HG03060 (cell line): ENCODE results near the gene PTPRD.

Experiments used
- ATAC-seq: cut with Tn5 transposase; IDR thresholded peaks from one replicate; pipeline ENCODE4 v1.9.1; 2021; ENCODE audit warnings: low read depth, moderate number of reproducible peaks; ENCODE audit not compliant: unreplicated experiment

The PTPRD gene

DNA sequence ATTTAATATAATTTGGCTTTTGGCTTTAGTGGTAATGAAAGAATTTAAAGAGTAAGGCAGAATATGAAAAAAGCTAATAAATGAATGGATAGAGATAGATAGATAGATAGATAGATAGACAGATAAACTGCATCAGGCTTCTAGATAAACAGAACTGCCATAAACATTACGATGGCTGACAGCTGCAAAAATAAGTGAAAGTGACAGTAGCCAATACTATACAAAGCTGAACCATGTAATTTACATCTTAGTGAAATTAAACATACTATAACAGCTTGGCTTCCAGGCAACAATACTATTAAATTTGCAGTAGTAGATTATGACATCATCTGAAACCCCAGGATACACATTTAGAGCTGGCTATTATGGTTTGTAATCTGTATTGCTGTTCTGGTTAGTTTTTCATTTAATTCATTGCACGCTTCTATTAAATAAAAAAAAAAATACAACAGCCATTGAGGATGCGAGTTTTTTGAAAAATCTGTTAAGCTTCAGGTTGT is 1354.8 kb downstream of the PTPRD start:
- no peak for ATAC-seq

DNA sequence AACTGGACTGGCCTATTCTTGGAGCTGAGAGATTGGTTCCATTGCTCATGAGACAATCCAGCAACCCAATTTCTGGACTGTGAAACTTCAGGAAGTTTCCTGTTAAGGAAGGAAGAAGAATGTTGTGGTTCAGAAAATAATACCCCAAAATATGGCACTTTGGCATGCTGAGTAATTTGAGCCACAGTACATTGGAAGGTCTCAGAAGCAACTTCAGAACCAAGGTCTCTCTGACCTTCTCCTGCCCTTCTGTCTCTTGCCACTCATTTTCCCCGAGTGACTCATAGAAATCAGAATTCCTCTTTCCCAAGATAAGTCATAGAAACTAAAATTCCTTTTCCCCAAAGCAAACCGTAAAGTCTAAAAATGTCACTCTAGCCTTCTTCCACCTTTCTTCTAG is 1366.1 kb downstream of the PTPRD start:
- ATAC-seq = no peak

DNA sequence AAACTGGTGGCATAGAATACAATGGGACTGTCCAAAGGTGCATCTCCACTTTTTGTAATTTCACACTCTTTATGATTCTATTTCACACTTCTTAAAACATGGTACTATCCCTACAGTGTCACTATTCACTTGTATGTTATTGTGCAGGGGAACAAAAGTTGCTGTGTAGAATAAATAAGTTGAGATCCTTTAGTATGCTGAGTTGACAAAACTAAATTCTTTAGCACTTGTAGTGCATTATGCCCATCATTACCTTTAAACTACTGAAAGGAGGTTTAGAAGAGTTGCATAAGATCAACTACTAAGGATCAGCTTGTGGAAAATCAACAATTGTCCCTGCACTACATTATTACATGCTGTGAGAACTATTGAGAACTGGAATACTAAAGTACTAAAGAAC is 1380.9 kb downstream of the PTPRD start:
- no peak for ATAC-seq

DNA sequence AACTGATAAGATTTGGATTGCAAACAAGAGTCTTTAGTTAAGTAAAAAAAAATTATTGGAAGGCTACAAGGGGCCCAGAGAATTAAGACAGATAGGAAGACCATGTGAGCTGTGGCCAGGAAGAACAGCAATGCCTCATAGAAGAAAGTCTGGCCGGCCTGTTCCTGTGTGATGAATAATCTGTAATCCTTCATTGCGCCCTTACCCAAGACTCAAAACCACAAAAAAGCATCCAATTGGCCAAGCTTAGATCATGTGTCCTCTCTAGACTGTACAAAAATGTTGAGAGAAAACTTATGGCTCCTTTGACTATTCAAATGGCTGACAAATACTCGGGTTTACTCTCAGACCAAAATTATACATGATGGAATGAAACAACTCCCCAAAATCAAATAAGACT is 1383.5 kb downstream of the PTPRD start:
- ATAC-seq = no peak

DNA sequence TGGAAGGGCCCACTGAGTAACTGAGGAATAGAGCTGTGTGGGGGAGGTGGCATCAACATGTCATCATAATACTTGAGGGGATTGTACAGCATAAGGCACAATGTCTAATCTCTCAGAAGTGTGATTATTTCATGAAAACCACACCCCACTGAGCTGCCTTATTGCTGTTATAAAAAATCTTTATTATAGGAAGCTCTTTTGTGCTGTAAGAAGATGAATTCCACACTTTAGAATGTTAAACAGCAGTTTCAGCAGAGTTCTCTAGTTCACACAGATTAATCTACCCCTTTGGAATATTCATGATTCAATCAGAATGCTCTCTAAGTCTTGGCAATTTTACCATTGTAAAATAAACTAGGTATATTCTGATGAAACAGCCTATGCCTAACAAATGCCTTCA is 1389.6 kb downstream of the PTPRD start:
- ATAC-seq = no peak

DNA sequence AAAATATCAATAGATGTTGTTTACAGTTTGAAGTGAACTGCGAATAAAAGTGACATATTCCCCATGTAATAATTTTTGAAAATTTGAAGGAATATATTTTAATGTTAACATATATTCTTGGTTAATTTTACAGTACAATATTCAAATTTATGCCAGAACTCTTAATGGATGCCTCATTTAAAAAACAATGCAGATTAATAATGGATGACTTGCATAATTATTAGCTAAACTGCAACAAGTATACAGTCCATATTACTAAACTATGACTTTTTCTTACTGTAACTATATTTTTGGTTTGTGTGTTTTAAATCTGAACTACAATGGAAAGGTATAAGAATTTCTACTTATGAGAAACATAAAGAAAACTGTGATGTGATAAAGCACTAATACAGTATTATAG is 1390.1 kb downstream of the PTPRD start:
- ATAC-seq = no peak

DNA sequence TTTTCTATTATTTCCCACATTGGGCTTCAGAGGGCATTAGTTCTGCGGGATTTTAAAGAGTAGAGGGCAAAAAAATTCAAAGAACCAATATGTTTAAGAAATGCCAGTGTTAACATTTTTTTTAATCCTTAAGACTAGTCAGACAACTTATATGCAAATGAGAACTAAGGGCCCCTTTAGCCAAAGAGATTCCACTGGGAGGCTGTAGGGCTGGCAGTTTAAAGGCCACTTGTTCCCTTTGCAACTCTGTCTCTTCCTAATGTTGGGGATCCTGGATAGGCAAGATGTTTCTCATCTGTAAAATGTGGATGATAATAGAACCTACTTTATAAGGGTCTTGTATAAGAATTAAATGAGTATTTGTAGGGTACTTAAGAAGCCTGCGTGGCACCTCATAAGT is 1395.9 kb downstream of the PTPRD start:
- ATAC-seq = no peak

DNA sequence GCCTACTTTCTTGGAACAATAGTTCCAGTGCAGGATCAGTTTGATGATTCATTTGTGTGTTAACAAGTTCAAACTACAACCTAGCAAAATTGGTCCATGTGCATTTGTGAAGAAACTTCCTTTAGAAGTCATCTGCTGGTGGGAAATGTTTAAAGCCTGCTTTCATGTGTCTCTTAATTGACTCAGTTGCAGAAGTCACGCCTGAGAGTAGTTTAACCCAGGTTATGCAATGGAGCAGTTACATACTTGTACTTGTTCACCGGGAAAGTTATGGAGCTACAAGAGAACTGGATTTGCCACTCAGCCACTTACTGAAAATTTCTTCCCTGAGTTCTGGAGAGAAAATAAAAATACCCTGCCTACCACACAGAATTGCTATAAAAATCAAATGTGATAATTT is 1397.8 kb downstream of the PTPRD start:
- ATAC-seq = no peak

DNA sequence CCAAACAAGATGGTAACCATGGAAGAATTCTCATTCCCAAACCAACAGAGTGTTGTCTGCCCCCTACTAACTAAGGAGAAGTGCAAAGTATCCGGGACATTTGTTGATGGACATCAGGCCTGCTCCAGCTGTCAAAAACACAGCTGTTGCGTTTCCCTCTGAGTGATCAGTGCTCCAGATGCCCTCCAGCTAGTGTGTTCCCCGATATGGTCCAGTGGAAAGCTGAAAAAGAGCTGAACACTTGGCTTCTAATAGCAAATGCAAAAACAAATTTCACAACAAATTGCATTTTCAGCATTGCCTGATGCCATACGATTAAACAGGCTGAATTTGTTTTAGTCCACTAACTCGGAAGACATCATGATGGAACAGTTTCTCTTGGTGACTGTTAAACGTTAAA is 1398.7 kb downstream of the PTPRD start:
- ATAC-seq = no peak

DNA sequence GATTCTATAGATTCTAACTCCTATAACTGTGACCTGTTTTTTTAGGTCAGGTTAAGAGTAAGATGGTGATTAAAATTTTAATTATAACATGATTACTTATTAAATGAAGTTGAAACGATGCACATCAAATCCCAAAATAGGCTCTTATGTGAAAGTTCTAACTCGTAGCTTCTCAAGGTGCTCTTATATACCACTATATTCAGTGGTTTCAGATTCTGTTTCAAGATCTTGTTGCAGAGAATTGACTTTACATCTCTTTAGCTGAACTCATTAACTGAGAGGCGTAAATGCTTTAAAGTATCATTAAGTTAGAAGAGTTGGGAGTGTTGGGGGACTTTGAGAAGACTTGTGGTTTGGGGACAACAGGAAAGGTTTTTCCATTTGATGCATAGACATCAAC is 1399.8 kb downstream of the PTPRD start:
- ATAC-seq = no peak

DNA sequence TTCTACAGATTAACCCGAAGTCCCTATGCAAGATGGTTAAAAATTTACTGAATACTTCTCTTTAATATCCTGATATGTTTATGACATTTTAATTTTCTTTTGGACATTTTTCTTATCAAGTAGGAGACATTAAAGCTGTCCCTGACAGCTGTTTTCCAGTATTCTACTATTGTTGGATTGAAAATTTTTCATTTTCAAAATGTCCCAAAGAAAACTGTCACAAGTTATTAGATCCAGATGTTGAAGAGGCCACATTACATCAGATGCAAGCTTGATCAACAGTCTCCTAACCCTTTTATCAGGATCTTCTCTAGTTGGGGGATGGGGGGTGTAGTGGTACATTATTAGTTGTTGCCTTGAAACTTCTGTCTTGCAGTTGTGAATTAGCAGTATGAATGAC is 1410.5 kb downstream of the PTPRD start:
- no peak for ATAC-seq

DNA sequence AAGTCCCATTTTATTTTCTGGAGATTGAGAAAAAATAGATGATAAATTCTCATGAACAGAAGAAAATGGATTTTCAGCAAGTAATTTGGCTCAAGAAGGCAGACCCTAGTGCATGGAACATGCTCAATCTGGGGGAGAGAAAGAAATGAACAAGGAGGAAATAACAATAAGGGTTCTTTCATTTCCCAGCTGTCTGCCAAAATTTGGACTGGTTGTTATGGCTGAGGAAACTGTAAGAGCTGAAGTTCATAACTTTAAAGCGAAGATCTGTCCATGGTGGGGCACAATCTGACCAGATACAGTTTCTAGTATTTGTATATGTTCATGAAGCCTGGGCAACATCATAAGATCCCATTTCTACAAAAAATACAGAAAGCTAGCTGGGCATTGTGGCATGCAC is 1426.7 kb downstream of the PTPRD start:
- no peak for ATAC-seq

DNA sequence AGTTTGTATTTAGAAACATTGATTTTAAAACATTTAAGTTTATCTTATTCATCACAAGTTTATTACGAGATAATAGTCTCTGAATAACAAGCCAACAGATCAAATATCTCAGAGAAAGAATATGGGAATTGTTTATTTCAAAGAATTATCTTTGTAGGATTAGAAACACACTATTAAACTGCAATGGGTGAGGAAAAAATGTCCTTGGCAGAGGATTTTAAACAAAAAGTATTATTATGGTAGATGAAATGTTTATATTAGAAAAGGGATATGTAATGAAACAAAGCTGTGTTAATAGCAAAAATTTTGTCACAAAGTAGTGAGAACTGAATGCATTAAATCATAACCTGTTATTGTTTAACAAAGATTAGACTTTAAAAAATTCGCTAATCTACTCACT is 1430.4 kb downstream of the PTPRD start:
- ATAC-seq = no peak

DNA sequence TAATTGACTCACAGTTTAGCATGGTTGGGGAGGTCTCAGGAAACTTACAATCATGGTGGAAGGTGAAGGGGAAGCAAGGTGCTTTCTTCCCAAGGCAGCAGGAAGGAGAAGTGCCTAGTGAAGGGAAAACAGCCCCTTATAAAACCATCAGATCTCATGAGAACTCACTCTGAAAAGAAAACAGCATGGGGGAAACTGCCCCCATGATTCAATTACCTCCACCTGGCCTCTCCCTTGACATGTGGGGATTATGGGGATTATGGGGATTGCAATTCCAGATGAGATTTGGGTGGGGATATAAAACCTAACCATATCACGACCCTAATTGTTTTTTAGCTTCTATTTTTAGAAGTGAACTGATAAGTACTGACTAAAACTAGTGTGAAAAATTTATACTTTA is 1435.7 kb downstream of the PTPRD start:
- no peak for ATAC-seq

DNA sequence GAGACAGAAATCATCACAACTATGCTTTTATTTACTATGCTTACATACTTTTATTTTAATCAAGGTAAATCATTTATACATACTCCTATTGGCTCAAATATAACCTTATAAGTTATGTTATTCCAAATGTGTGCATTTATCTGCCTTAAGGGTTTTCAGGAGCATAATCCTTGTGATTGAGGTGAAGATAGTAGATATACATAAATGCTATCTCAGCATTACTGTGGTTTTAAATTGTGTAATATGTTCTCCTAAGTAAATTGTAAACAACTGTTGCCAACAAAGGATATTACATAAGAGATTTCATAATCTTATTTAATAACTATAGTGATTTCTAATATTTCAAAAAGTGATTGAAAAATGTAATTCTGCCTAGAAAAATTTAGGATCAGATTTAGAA is 1438.4 kb downstream of the PTPRD start:
- no peak for ATAC-seq

DNA sequence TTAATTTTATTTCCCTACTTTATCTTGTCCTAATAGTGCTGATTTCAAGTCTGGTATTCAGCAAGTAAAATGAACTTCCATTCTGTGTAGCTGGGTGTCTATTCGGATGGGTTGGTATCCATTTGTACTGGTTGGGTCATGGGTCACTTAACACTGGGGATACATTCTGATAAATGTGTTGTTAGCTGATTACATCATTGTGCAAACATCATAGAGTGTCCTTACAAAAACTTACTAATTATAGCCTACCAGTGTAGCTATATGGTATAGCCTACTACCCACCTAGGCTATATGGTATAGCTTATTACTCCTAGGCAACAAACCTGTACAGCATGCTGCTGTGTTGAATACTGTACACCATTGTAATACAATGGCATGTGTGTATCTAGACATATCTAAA is 1439.5 kb downstream of the PTPRD start:
- no peak for ATAC-seq

DNA sequence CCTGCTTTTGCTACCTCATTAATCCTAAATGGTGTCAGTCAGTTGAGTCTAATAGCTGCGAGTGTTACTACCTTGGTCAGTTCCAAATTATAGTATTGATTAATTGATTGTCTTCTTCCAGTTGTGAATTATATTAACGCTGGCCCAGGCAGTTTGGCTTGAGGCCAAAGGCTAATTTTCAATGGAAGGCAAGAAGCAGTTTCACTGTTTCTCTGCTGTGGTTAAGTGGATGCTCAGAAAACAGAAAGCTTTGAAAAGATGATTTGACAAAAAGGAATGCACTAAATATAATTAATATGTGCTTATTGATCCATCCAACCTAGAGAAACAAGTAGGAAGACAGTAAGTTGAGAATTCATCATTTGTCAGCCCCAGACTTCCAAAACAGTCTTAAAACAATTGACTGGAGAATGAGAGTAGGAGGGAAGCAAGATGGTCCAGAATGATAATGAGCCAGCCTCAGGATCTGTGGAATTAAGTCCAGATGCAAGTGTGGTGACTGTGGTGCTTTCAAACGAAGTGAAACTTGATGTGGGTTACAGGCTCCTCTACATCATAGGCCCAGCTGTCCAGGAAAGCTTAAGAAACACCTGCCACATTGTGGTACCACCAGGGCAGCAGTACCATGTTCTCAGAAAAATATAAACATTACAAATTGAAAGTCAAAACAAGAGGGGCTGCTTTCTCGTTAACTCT is 1442.2 kb downstream of the PTPRD start:
- ATAC-seq = no peak

DNA sequence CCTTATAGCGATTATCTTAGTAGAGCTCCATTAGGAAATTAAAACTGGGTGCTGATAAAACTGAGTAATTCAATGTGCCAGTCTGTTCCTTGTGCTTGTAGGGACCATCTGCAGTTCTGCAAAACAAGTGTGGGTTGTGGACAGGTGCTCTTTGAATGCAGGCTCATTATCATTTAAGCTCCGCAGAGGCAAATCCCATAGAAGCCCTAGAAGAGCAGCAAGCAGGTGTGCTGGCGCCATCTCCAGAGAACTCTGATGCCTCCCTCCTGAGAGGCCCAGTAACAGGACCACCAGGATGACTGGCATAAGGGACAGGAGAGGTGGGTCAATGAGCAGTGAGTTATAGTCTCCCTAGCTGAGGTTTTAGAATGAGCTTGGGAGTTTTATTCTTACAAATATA is 1470.8 kb downstream of the PTPRD start:
- ATAC-seq = no peak

DNA sequence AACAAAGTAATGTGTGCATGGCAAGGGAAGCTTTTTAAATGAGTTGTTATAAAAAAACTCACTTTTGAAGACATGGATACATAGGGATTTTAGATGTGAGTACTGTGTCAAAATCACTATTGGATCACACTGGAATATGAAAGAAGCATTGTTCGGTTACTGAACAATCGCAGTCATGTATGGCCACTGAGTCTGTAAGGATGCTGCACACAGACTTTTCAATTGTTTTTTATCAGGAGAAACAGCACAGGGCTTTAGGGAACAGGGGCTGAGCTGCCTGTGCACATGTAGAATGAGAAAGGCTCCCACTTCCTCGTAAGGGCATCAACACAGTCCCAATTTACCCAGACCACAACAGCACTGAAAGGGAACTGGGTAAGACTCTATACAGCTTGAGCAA is 1479.3 kb downstream of the PTPRD start:
- no peak for ATAC-seq

DNA sequence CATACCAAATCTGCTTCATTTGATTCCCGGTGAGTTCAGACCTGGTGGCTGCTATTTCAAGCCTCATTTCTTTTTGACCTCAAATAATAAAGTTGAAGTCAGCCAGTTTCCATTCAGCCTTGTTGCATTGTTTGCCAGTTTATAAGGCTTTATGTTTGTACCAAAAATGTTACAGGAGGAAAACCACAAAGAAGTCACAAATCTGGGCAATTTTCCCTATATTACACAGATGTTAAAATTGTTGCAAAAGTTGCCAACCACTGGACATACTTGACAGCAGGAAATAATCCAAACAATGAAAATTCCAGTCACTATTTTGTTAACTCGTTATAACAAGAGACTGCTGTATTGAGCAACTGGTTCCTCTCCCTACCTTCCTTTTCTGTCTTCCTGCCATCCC is 1488.2 kb downstream of the PTPRD start:
- no peak for ATAC-seq

DNA sequence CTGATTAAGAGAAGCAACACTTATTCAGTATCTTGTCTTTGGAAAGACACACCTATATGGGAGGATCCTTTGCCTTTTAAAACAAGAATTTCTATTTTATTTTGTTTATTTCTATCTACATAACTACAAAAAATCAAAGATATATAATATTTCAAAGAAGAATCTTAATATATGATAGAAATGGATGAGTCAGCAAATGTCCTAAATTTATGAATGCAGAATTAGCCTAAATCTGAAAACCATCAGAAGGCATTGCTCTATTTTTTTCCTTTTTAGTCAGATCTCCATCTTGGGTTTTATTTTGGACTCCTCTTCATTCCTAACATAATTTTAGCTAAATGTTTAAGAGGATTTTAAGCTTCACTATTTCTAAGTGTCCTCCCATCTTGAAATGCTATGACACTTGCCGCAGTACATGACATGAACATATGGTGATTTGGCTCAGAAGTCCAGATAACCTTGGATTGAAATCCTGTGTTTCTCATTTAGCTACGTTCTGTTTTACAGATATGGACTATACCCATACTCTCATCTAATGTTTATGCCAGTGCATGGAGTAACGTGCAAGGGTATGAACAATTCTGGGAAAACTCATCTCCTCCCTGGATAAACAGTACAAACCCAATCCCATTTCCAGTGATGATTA is 1490.4 kb downstream of the PTPRD start:
- ATAC-seq = no peak

DNA sequence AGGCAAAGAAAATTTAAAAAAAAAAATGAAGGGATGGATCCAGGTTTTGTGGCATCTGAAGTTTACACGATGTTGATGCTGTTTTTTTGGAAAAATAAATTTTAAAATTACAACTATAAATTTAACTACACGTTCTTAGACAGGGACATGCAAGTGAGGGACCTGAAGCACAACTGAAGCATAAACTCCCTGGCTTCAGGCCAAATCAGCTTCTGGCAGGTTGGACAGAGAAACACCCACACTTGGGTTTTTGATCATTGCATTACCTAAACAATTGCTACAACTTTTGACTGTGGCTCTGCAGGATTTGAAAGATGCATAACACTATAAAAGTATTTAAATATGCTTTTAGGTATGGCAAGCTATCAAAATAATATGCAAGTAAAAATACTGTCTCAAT is 1494.9 kb downstream of the PTPRD start:
- ATAC-seq = no peak
